ENCODE data around the gene FERMT2.

- no peak for TF ChIP-seq CTCF (conservative IDR thresholded peaks at IDR 0.05; ENCODE audit: low read depth in 2 of 2)
- TF ChIP-seq POLR2AphosphoS5 (IDR thresholded peaks at IDR 0.05; ENCODE audit: low read depth), result no peak
- no peak for TF ChIP-seq ZNF114 (CRISPR knock-in tag; IDR thresholded peaks at IDR 0.05)
- no peak for TF ChIP-seq EZH2phosphoT487 (IDR thresholded peaks at IDR 0.05; ENCODE audit: unreplicated experiment)
- TF ChIP-seq, protein P1, sequence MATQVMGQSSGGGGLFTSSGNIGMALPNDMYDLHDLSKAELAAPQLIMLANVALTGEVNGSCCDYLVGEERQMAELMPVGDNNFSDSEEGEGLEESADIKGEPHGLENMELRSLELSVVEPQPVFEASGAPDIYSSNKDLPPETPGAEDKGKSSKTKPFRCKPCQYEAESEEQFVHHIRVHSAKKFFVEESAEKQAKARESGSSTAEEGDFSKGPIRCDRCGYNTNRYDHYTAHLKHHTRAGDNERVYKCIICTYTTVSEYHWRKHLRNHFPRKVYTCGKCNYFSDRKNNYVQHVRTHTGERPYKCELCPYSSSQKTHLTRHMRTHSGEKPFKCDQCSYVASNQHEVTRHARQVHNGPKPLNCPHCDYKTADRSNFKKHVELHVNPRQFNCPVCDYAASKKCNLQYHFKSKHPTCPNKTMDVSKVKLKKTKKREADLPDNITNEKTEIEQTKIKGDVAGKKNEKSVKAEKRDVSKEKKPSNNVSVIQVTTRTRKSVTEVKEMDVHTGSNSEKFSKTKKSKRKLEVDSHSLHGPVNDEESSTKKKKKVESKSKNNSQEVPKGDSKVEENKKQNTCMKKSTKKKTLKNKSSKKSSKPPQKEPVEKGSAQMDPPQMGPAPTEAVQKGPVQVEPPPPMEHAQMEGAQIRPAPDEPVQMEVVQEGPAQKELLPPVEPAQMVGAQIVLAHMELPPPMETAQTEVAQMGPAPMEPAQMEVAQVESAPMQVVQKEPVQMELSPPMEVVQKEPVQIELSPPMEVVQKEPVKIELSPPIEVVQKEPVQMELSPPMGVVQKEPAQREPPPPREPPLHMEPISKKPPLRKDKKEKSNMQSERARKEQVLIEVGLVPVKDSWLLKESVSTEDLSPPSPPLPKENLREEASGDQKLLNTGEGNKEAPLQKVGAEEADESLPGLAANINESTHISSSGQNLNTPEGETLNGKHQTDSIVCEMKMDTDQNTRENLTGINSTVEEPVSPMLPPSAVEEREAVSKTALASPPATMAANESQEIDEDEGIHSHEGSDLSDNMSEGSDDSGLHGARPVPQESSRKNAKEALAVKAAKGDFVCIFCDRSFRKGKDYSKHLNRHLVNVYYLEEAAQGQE (IDR thresholded peaks at IDR 0.05; ENCODE audit: unreplicated experiment), result no peak
- no peak for TF ChIP-seq CREB1 (CRISPR knock-in tag; IDR thresholded peaks at IDR 0.05; ENCODE audit: low read depth)
Observed at GRCh38 chr14:52860209-52860608, 90.6 kb downstream of the FERMT2 start.

All from GM23338 (cell line).